ENCODE measurements around the gene SPAG17.

Gene SPAG17

DNA sequence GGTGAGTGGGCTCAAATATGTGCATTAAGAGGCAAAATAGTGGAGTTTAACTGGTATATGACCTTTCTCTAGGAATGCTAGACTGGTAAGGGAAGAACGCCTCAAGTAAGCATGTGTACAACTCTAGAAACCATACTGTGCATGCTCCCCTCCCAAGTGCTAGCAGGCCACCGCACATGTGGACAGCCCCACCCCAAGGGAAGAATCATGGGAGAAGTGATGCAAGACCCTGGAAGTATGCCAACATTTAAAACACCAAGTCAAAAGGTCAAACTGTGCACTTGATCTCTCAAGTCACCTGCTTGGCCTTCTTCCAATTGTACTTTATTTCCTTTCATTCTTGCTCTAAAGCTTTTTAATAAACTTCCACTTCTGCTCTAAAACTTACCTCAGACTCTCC is 135.0 kb downstream of the SPAG17 start:
- DNase-seq: no peak

- DNase-seq: no peak
Observed at GRCh38 chr1:118047650-118048224, 137.3 kb downstream of the SPAG17 start.

GRCh38 chr1:118047006-118047649 is 137.9 kb downstream of the SPAG17 start:
- DNase-seq: no peak

DNA sequence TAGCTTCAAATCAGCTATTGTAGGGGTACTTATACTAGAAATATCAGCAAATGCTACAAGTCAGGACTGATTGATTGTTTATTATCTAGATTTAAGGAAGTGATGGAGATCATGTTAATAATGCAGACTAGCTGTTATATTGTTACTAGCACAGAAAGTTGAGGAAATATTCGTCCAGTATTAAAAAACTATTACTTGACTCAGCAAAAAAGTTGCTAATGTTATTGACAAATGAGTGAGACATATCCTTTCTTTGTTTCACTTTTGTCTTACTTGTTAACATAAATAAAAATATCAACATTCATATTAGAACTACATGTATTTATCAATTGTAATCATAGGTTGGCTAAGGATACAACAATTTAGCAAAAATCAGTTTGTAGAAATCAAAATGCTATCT is 141.4 kb downstream of the SPAG17 start:
- no peak for DNase-seq

DNA sequence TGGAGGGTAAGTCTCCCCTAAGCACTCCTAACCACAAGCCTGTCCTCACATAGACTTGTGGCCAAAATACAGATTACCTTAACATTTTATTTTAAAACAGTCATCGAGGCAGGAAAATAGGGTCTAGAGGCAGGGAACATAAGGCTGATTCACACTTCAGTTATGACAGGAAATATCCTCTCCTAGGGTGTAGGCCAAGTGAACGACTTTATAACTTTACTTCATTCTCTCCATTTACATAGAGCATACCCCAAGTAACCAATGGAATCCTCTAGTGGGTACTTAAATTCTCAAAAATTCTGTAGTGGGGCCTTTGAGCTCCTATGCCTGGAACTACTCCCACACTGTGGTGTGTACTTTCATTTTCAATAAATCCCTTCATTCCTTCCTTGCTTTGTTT is 142.5 kb downstream of the SPAG17 start:
- DNase-seq: no peak

DNA sequence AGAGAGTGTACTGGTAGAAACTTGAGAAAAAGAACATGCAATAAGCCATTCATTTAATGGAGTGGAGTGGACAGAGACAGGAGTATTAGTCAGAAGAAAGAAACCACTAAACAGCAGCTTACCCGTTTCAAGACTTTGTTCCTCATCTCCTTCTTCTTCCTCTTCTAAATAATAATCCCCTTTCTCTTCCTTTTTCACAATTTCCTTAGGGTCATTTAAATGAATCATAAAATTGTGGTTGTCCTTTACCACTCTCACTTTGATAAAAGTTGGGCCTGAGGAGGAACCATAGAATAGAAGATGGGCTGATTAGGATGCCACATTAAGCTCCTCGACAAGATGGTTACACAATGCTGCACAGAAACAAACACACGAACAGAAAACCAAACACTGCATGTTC is 145.9 kb downstream of the SPAG17 start:
- no peak for DNase-seq

GRCh38 chr1:118032883-118033282 is 152.1 kb downstream of the SPAG17 start:
- DNase-seq: no peak

GRCh38 chr1:118028267-118028666 is 156.8 kb downstream of the SPAG17 start:
- no peak for DNase-seq

DNA sequence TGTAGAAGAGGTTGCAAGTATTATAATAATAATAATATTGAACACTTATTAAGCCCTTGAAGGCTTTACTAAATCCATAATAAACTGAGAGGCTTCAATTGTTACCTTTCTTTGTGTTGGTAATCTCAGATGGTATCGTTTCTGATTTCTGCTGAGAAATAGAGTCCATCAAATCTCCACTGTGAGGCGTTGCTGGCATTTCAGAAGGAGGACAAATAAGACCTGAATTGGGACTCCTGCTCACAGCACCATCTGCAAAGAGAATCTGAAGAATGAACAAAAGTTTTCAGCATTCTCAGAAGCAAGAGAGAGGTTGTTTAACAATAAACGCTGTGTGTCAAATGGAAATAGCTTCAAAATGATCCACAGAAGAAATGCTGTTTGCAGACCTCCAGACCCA is 161.8 kb downstream of the SPAG17 start:
- DNase-seq: no peak

- no peak for DNase-seq
Observed at GRCh38 chr1:118021668-118022067, 163.4 kb downstream of the SPAG17 start.

- DNase-seq: no peak
Observed at GRCh38 chr1:118018060-118018459, 167.0 kb downstream of the SPAG17 start.

GRCh38 chr1:118013938-118014337 is 171.1 kb downstream of the SPAG17 start:
- no peak for DNase-seq

GRCh38 chr1:118013336-118013735 is 171.7 kb downstream of the SPAG17 start:
- DNase-seq: no peak

DNA sequence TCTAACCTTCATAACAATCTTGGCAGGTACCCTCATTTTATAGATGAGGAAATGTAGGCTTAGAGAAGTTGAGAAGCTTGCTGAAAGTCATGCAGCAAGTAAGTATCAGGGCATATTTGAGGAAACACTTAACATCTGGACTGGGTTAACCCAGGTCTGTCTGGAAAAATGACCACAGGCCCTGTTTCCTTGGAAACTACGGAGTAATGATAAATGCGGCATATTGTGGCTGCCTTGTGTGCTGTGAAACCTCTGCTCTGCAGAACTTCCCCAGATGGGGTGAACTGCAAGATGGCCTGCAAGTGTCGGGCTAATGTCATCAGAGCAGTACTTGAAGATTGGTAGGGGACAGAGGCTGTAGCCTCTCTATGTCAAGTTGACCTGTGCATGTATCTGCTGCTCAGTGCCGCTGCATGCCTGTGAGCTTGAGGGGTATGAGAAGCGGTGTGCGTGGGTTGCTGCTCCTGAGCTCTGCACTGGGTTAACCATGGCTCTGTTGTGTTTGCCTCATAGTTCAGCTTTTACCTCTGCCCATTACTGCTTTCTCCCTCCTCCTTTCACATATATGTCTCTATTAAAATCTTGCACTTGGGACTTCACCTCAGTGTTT is 172.4 kb downstream of the SPAG17 start:
- no peak for DNase-seq

- no peak for DNase-seq
Observed at GRCh38 chr1:118008011-118008410, 177.0 kb downstream of the SPAG17 start.

GRCh38 chr1:118007391-118007790 is 177.6 kb downstream of the SPAG17 start:
- DNase-seq: no peak

- DNase-seq: no peak
Observed at GRCh38 chr1:118004312-118004711, 180.7 kb downstream of the SPAG17 start.

- DNase-seq: no peak
Observed at GRCh38 chr1:117985973-117986372, 199.1 kb downstream of the SPAG17 start.

DNA sequence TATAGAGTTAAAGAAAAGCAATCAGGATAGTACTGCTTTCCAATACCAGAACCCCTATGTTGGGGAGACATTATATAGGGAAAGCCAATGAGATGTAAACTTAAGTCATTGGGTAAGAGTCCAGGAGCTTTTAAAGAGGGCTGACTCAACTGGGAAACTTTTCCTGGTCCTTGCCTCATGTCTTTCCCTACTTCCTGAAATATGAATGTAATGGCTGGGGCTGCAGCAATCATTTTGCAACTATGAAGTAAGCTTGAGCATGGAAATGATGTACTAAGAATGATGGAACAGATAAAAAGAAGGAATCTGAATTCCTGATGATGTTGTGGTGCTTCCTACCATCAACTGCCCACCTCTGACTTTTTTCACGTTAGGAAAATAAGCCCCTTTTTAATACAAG is 199.8 kb downstream of the SPAG17 start:
- no peak for DNase-seq

GRCh38 chr1:117981455-117982192 is 203.4 kb downstream of the SPAG17 start:
- DNase-seq: no peak

DNA sequence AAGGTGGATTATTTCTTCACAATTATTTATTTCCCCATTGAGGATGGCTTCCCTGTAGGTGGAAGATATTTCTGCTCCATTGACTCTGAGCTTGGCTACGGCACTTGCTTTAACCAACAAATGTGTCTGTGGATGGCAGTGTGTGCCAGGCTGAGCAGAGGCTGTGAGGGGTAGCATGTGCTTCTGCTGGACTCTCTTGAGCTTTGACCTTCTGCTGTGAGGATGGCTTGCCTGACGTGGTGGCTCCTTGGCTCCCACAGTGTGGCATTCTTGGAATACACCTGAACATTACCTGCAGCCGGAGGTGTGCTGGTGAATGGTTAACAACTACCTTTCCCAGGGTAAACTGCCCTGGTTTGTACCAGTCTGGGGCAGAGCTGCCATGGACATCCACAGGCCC is 208.6 kb downstream of the SPAG17 start:
- DNase-seq: no peak

DNA sequence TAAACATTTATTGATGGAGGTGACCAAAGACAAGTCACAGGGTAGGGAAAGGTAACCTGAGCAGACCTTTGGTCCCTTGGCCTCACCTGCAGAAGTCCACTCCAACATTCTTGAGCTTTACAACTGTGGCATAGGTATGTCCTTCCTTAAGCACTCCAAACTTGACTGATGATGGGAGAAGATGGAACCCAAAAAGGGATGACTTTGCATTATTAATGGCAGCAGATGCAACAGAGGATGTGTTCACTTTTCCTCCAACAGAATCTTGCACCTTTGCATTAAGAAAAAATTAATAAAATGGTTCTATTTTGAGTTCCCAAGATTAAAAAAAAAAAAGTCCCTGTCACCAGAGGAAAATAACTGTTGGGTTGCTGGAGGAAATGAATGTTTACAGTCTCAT is 213.3 kb downstream of the SPAG17 start:
- DNase-seq: no peak

DNA sequence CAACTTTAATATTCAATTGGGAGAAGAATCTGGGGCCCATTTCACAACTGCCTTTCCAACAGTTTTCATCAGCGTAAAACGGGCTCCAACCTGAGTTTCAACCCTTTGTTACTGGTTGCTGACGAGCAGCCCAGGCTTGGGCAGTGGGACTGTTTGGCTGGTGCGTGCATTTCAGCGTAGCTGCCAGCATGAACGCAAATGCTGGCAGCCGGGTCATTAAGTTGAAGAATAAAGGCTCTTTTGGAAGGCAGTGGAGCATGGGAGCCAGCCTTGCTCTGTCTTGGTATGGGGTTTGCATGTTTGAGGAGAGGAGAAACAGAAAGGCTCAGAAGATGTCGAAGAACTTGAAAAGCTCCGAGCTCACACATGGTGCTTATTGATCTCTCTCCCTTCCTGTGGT is 214.8 kb downstream of the SPAG17 start:
- no peak for DNase-seq

DNA sequence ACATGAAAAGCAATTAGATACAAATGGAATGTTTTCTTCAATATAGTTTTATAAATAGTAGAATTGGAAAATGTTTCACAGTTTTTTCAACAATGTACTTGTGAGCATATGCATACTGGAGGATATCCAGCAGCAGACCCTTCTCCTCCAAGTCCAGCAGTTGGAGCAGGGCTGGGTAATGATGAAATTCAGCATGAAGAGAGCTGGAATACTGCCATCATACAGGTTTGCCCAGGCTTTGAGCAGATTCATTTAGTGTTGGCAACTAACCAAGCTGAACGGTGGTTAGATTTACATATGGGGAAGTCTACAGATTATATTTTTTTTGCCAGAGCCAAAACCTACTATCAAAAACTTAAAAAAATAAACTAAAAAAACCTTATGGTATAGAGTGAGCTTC is 217.1 kb downstream of the SPAG17 start:
- DNase-seq: no peak
